Left ventricle myocardium inferior (tissue), 1 donor: ENCODE results near the gene ULBP3. TPM values are rescaled to one million over a fixed set of nuclear protein-coding genes. Genes with fewer than 3 reads are reported as not detected.

Experiments
- DNase-seq: peaks from one replicate; pipeline ENCODE4 v3.0.0-alpha.2; 2020
- H3K27ac ChIP-seq: fragments of 200-600 bp; replicated peaks from 2 replicates; pipeline ENCODE4 v1.8.0; 2021
- H3K27me3 ChIP-seq: fragments of 200-600 bp; 2 replicates; pipeline ENCODE4 v1.8.0; 2021; ENCODE audit warnings: low read depth
- H3K36me3 ChIP-seq: fragments of 200-600 bp; 2 replicates; pipeline ENCODE4 v1.8.0; 2021
- H3K4me1 ChIP-seq: fragments of 200-600 bp; 2 replicates; pipeline ENCODE4 v1.8.0; 2021
- H3K4me3 ChIP-seq: fragments of 200-600 bp; 2 replicates; pipeline ENCODE4 v1.8.0; 2021; ENCODE audit warnings: mild to moderate bottlenecking, moderate library complexity
- H3K9me3 ChIP-seq: fragments of 200-600 bp; replicated peaks from 2 replicates; pipeline ENCODE4 v1.8.0; 2021
- intact Hi-C: fragments of 100-400 bp; cut with micrococcal nuclease; formaldehyde crosslinking; loops from one replicate; pipeline ENCODE4 v1.11.0; 2022
- total RNA-seq: library from RNA; stranded (reverse); fragmentation: NEBNext Ultra II Directional; extraction: Animal tissue kit (Norgen Biotek cat#: 25700); gene quantifications from one replicate; pipeline ENCODE4 v1.2.1, GENCODE V29; 2021
- TF ChIP-seq, protein P1 (sequence below): fragments of 200-600 bp; IDR thresholded peaks from 2 replicates; pipeline ENCODE4 v1.8.0; 2021; ENCODE audit warnings: antibody characterized with exemption, mild to moderate bottlenecking, borderline replicate concordance
- donor health status: DM: no; HTN: yes; CAD: no; lungs with severe emphysema.

The ULBP3 gene
- total RNA-seq, 1 donor from 2014 or later, result 0.99 TPM

DNA sequence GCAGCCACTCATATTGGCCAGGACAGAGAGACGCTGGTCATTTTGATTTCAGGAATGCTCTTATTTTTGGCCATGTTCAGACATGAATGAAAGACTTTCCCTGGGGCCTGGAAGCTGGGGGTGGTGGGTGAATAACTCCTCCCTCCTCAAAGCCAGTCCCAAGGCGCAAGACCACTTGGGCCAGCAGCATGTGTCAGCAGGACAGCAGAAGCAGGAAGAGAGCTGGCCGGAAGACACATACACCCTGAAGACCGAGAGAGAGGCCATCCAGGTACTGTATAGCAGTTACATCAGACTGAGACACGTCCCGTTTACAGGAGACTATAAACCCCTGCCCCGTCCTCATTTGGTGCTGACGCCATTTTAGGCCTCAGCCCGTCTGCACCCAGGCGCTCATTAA, 29.2 kb upstream of the ULBP3 start:
- TF ChIP-seq, protein P1, sequence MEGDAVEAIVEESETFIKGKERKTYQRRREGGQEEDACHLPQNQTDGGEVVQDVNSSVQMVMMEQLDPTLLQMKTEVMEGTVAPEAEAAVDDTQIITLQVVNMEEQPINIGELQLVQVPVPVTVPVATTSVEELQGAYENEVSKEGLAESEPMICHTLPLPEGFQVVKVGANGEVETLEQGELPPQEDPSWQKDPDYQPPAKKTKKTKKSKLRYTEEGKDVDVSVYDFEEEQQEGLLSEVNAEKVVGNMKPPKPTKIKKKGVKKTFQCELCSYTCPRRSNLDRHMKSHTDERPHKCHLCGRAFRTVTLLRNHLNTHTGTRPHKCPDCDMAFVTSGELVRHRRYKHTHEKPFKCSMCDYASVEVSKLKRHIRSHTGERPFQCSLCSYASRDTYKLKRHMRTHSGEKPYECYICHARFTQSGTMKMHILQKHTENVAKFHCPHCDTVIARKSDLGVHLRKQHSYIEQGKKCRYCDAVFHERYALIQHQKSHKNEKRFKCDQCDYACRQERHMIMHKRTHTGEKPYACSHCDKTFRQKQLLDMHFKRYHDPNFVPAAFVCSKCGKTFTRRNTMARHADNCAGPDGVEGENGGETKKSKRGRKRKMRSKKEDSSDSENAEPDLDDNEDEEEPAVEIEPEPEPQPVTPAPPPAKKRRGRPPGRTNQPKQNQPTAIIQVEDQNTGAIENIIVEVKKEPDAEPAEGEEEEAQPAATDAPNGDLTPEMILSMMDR, result no peak
- no peaks in the 10 kb centered on the region for H3K9me3 ChIP-seq
- intact Hi-C loops, result no loop called here
- H3K4me3 ChIP-seq, result no peak overlapping the region
- H3K4me1 ChIP-seq, result no peaks in the 10 kb centered on the region
- no peak for DNase-seq
- H3K27ac ChIP-seq, result no peak overlapping the region
- H3K36me3 ChIP-seq, result no peaks in the 10 kb centered on the region
- H3K27me3 ChIP-seq, result peaks cover 38% of the 10 kb centered on the region

DNA sequence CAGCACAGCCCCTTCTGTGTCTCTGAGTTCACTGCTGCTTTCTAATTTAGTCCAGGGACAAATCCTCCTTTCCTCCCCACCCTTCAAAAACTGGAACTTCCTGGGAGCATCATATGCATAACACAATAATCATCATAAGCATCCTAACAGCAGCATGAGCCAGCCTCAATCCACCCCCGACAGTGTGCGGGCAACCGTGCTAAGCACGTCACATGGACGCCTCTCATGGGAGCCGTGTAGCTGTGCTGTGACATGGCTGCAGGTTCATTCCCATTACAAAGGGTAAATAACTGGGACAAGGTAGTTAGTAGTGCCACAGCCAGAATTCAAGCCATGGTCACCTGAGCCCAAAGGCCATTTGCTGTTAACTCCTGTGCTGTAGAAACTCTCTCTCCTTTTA, 24.5 kb upstream of the ULBP3 start:
- DNase-seq, result no peak
- H3K36me3 ChIP-seq, result no peaks in the 10 kb centered on the region
- no peaks in the 10 kb centered on the region for H3K9me3 ChIP-seq
- intact Hi-C loops, result no loop called here
- TF ChIP-seq, protein P1, result no peak
- H3K4me3 ChIP-seq, result no peak overlapping the region
- no peak overlapping the region for H3K27ac ChIP-seq
- H3K4me1 ChIP-seq, result no peaks in the 10 kb centered on the region
- peaks cover 47% of the 10 kb centered on the region for H3K27me3 ChIP-seq

DNA sequence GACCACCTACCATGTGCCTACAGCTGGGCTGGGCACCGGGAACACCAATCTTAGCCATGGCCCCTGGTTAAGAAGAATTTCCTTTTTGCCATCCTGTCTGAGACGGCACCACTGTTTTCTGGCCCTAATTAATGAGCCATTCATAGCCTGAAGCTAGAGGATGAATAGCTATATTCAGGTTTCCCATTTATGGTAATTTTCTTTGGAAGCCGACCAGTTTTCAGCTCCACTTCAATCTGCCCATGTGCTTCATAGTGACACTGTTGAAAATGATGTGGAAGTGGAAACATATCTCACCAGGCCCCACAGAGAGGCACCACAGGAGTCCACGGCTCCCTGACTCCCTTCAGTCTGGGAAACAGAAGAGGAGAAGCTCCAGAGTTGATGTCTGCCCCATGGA, 22.6 kb upstream of the ULBP3 start:
- TF ChIP-seq, protein P1, result no peak
- intact Hi-C loops, result no loop called here
- no peaks in the 10 kb centered on the region for H3K9me3 ChIP-seq
- H3K4me1 ChIP-seq, result no peaks in the 10 kb centered on the region
- no peak overlapping the region for H3K4me3 ChIP-seq
- H3K27me3 ChIP-seq, result peaks cover 41% of the 10 kb centered on the region
- H3K27ac ChIP-seq, result no peak overlapping the region
- no peak for DNase-seq
- no peaks in the 10 kb centered on the region for H3K36me3 ChIP-seq

DNA sequence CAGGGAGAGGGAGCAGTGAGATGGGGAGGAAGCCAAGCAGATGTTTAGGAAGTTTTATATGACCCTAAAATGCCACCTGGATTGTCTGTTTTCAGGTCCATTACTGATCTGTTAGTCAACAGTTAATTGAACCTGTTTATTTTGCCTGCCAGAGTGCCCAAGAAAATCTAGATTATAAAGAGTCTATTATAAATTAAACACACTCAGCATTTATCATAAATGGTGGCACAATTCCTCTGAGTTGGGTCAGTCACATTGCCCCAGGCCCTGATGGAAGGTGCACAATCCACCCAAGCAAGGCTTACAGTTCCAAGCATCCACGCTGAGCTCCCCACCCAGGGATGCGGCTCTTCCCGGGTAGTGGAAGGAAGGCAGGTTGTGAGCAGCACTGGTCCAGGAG, 21.4 kb upstream of the ULBP3 start:
- no peak overlapping the region for H3K4me3 ChIP-seq
- peaks cover 34% of the 10 kb centered on the region for H3K27me3 ChIP-seq
- intact Hi-C loops, result no loop called here
- H3K36me3 ChIP-seq, result no peaks in the 10 kb centered on the region
- no peaks in the 10 kb centered on the region for H3K4me1 ChIP-seq
- DNase-seq, result no peak
- H3K27ac ChIP-seq, result no peak overlapping the region
- no peaks in the 10 kb centered on the region for H3K9me3 ChIP-seq
- TF ChIP-seq, protein P1, result no peak

DNA sequence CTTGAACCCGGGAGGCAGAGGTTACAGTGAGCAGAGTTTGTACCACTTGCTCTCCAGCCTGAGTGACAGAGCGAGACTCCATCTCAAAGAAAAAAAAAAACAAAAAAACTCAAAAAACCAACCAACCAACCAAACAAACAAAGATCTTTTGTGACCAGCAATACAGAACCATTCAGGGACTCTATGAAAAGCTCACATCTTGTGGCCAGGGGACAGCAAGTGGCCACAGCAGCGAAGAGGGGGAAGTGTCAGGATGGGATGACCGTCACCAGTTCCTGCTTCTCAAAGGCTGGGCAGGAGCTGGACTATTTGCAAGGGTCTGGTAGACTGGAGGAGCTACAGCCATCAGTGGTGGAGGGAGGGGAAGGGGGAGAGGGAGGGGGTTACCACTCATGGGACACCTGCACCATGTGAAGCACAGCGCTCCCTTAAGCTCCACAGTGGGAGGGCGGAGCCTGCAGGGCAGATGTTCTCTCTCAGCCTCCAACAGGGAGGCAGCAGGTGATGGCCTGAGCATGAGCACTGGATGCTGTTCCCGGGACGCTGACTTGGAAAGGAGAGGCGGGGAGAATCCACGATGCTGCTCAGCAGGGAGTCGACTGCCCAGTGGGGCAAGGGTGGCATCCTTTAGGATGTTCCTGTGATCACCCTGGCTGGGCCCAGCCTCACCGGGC, 19.7 kb upstream of the ULBP3 start:
- H3K27ac ChIP-seq, result no peak overlapping the region
- H3K4me1 ChIP-seq, result no peaks in the 10 kb centered on the region
- intact Hi-C loops, result no loop called here
- no peak for DNase-seq
- no peak overlapping the region for H3K4me3 ChIP-seq
- H3K36me3 ChIP-seq, result no peaks in the 10 kb centered on the region
- peaks cover 48% of the 10 kb centered on the region for H3K27me3 ChIP-seq
- no peaks in the 10 kb centered on the region for H3K9me3 ChIP-seq
- TF ChIP-seq, protein P1, result no peak
